Endodermal cell (in vitro differentiated cells): ENCODE data around the gene ISG20L2. TPM values are rescaled to one million over a fixed set of nuclear protein-coding genes. Genes with fewer than 3 reads are reported as not detected.

Experiments used
- DNase-seq: peaks from one replicate; pipeline ENCODE4 v3.0.0-alpha.2; 2017
- H3K27ac ChIP-seq: 2 replicates; pipeline ENCODE4 v1.5.1; 2013; ENCODE audit warnings: mild to moderate bottlenecking, low read depth, low read length, moderate library complexity
- H3K27me3 ChIP-seq: 2 replicates; pipeline ENCODE4 v1.6.1; 2013; ENCODE audit warnings: mild to moderate bottlenecking, low read length, moderate library complexity; ENCODE audit not compliant: insufficient read depth, control insufficient read depth, poor library complexity, severe bottlenecking
- H3K36me3 ChIP-seq: 2 replicates; pipeline ENCODE4 v1.7.0; 2013; ENCODE audit warnings: mild to moderate bottlenecking, low read length, moderate library complexity; ENCODE audit not compliant: control insufficient read depth, insufficient read depth
- H3K4me1 ChIP-seq: one replicate; pipeline ENCODE4 v1.7.0; 2013; ENCODE audit warnings: low read length; ENCODE audit not compliant: control insufficient read depth, insufficient read depth
- H3K4me3 ChIP-seq: 2 replicates; pipeline ENCODE4 v1.5.1; 2013; ENCODE audit warnings: mild to moderate bottlenecking, low read length, moderate library complexity
- H3K9ac ChIP-seq: 2 replicates; pipeline ENCODE4 v1.6.1; 2013; ENCODE audit warnings: mild to moderate bottlenecking, low read length, moderate library complexity; ENCODE audit not compliant: poor library complexity, severe bottlenecking; ENCODE audit errors: extremely low read depth
- H3K9me3 ChIP-seq: 2 replicates; pipeline ENCODE4 v1.6.1; 2013; ENCODE audit warnings: mild to moderate bottlenecking, low read length, moderate library complexity; ENCODE audit not compliant: control insufficient read depth
- H3K27ac Mint-ChIP-seq: 2 replicates; pipeline ENCODE4 v1.8.0; 2020; ENCODE audit warnings: mixed read lengths
- H3K27me3 Mint-ChIP-seq: 2 replicates; pipeline ENCODE4 v1.8.0; 2021; ENCODE audit warnings: mild to moderate bottlenecking, mixed read lengths; ENCODE audit not compliant: insufficient read depth
- H3K36me3 Mint-ChIP-seq: 2 replicates; pipeline ENCODE4 v1.8.0; 2020; ENCODE audit warnings: low read depth, mixed read lengths
- H3K4me1 Mint-ChIP-seq: 2 replicates; pipeline ENCODE4 v1.8.0; 2020; ENCODE audit warnings: mixed read lengths
- H3K4me3 Mint-ChIP-seq: 2 replicates; pipeline ENCODE4 v1.8.0; 2020; ENCODE audit warnings: mild to moderate bottlenecking, moderate library complexity, mixed read lengths
- H3K9me3 Mint-ChIP-seq: 2 replicates; pipeline ENCODE4 v1.8.0; 2020; ENCODE audit warnings: mild to moderate bottlenecking, mixed read lengths
- WGBS, 2 experiments: methylation state at CpG; one replicate each; pipeline versions ENCODE4 v1.1.5 to v1.1.7; 2013; ENCODE audit warnings: missing lambda C conversion rate in 2 of 2, mixed read lengths in 1 of 2; ENCODE audit not compliant: insufficient coverage in 1 of 2, insufficient read length in 1 of 2; 5-methylcytosine and 5-hydroxymethylcytosine counted together
- total RNA-seq, 2 donors: library from RNA; stranded (reverse); fragmentation: NEBNext Ultra II Directional in 1 of 2; extraction: Animal tissue kit (Norgen Biotek cat#: 25700) in 1 of 2; gene quantifications; 2 replicates in 1 of 2; 3 replicates in 1 of 2; pipeline ENCODE4 v1.2.1, GENCODE V29; 2021
- TF ChIP-seq, protein P1 (sequence below): fragments of 200-600 bp; sonication (generic); conservative IDR thresholded peaks from 2 replicates; pipeline ENCODE4 v1.5.0; 2021; ENCODE audit warnings: antibody characterized with exemption, mild to moderate bottlenecking

Gene ISG20L2
- total RNA-seq, 2 donors from 2014 or later: 37.2 to 39.9 TPM

DNA sequence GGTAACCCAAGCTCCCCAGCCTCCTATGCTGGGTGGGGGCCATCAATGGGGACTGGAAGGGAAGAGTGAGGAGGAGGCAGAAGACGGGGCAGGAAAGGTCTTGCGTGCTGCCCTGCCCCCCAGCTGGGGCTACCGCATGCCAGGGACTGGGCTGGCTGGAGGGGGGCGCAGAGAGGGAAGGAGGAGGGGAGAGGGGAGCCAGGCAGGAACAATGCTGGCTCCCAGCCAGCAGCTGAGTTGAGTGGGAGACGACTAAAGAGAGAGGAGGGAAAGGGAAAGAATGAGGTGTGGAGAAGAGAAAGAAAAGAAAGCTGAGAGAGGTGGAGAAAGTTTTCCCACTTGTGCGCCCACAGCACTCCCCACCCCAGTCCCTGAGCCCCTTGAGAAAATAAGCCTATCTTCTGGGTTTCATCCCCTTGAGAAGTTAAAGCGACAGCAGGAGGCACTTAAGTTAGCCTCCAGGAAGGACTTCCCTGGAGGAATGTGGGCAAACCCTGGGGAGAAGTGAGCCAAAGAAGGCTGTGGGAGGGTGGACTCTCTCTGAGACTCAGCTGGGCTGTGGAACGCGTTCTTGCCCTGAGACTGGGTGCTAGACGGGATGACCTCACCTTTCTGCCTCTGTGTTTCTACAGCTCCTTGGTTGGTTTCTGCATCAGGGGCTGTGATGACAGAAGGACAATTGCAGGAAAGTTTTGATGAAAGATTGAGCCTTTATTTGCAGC, 38.5 kb downstream of the ISG20L2 start:
- H3K9ac ChIP-seq: no peak overlapping the region
- peaks cover 52% of the 10 kb centered on the region for H3K4me1 Mint-ChIP-seq
- peaks cover 25% of the 10 kb centered on the region for H3K4me1 ChIP-seq

DNA sequence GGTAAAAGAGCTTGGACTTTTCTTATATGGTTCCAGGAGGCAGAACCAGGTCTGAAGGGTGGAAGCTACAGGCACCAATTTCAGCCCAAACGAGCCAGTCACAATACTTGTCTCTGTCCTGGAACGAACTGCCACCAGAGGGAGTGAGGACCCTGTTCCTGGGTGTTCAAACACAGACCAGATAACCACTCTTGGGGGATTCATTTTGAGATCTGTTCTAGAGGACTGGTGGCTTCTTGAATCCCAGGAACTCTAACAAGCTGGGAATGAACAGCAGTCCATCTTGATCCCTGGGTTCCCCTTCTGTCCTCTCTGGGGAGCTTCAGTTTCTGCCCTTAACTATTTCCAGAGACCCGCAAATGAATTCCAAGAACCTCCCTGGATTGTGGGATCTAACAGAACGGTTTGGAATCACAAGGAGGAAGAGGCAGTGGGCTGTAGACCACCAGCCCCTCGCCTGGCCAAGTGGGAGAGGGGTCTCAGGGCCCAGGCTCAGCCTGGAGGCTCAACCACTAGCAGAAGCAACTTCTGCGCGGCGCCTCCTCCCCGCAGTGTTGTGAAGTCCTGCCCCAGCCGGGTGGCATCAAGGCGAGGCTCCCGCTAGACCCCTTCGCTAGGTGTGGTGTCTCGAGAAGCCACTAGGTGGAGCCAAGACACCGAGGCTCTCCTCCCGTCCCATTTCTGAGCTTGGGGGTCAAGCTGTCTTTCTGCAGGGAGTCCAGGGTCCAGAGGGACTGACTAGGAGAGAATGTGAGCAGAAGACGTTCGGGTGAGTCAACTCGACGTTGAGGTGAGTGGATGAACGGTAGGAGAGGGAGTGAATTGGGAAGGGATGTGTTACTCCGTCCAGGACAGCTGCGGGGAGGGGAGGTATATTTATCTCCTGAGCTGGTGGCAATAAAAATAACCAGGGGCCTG, 39.3 kb downstream of the ISG20L2 start:
- no peaks in the 10 kb centered on the region for H3K9me3 Mint-ChIP-seq
- peaks cover 32% of the 10 kb centered on the region for H3K27me3 Mint-ChIP-seq
- H3K27ac Mint-ChIP-seq: peak overlapping the region; percentile 55
- H3K27ac ChIP-seq: peak overlapping the region; percentile 37
- H3K4me3 ChIP-seq: peak overlapping the region; percentile 71
- WGBS, 2 experiments: 2 to 5% methylated on average over 16 to 23 of the region's 23 CpGs
- H3K36me3 Mint-ChIP-seq: no peaks in the 10 kb centered on the region
- no peaks in the 10 kb centered on the region for H3K9me3 ChIP-seq
- no peak overlapping the region for H3K9ac ChIP-seq
- H3K27me3 ChIP-seq: peaks cover 6% of the 10 kb centered on the region
- DNase-seq: peak; percentile 97
- H3K4me1 Mint-ChIP-seq: peaks cover 47% of the 10 kb centered on the region
- peaks cover 22% of the 10 kb centered on the region for H3K4me1 ChIP-seq
- TF ChIP-seq, protein P1, sequence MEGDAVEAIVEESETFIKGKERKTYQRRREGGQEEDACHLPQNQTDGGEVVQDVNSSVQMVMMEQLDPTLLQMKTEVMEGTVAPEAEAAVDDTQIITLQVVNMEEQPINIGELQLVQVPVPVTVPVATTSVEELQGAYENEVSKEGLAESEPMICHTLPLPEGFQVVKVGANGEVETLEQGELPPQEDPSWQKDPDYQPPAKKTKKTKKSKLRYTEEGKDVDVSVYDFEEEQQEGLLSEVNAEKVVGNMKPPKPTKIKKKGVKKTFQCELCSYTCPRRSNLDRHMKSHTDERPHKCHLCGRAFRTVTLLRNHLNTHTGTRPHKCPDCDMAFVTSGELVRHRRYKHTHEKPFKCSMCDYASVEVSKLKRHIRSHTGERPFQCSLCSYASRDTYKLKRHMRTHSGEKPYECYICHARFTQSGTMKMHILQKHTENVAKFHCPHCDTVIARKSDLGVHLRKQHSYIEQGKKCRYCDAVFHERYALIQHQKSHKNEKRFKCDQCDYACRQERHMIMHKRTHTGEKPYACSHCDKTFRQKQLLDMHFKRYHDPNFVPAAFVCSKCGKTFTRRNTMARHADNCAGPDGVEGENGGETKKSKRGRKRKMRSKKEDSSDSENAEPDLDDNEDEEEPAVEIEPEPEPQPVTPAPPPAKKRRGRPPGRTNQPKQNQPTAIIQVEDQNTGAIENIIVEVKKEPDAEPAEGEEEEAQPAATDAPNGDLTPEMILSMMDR: peak; percentile 79
- peak overlapping the region; percentile 38 for H3K4me3 Mint-ChIP-seq
- H3K36me3 ChIP-seq: no peaks in the 10 kb centered on the region

More for the DNA sequence above, 38.5 kb downstream of the ISG20L2 start:
- H3K36me3 Mint-ChIP-seq: no peaks in the 10 kb centered on the region
- H3K27me3 Mint-ChIP-seq: peaks cover 26% of the 10 kb centered on the region
- peaks cover 6% of the 10 kb centered on the region for H3K27me3 ChIP-seq
- no peaks in the 10 kb centered on the region for H3K36me3 ChIP-seq
- H3K4me3 Mint-ChIP-seq: peak overlapping the region; percentile 38
- no peaks in the 10 kb centered on the region for H3K9me3 ChIP-seq
- peak overlapping the region; percentile 71 for H3K4me3 ChIP-seq
- DNase-seq: peak; percentile 62
- 24 to 40% methylated on average over 9 to 10 of the region's 10 CpGs for WGBS, 2 experiments
- H3K27ac ChIP-seq: peak overlapping the region; percentile 37
- no peaks in the 10 kb centered on the region for H3K9me3 Mint-ChIP-seq
- TF ChIP-seq, protein P1: no peak
- H3K27ac Mint-ChIP-seq: peak overlapping the region; percentile 76

DNA sequence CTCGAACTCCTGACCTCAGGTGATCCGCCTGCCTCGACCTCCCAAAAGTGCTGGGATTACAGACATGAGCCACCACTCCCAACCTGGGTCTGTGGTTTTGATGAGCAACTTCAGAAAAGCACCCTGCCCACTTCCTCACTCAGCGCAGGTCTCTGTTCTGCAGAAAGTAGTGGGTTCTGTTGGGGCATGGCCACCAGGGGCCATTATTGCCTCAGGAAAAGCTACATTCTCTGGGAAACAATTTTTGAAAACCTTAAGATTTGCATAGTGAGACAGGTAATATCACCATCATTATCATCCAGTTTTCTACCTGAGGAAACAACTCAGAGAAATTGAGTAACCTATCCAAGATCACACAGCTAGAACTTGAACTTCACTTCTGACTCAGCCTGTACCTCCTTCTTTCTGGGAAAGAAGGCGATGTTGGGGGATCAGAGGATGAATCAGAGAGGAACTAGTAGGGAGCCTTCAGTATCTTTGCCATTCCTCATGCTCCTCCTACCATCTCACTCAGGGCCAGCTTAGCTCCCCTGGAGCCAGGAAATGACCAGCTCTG, 44.3 kb downstream of the ISG20L2 start:
- WGBS, 2 experiments: 92 to 96% methylated on average over 3 to 5 of the region's 5 CpGs
- peaks cover 5% of the 10 kb centered on the region for H3K4me1 Mint-ChIP-seq
- Histone ChIP-seq H3K9ac (no peak overlapping the region), H3K36me3 (no peaks in the 10 kb centered on the region), H3K27me3 (no peaks in the 10 kb centered on the region), H3K4me1 (no peaks in the 10 kb centered on the region), H3K9me3 (no peaks in the 10 kb centered on the region), H3K4me3 (no peak overlapping the region), H3K27ac (no peak overlapping the region)
- H3K27ac Mint-ChIP-seq: no peak overlapping the region
- H3K27me3 Mint-ChIP-seq: peaks cover 30% of the 10 kb centered on the region
- no peak overlapping the region for H3K4me3 Mint-ChIP-seq
- no peaks in the 10 kb centered on the region for H3K36me3 Mint-ChIP-seq
- TF ChIP-seq, protein P1: peak; percentile 52
- DNase-seq: no peak
- H3K9me3 Mint-ChIP-seq: no peaks in the 10 kb centered on the region
